Upper lobe of right lung (tissue), 1 donor: ENCODE measurements around the gene FGFBP2. TPM values are rescaled to one million over a fixed set of nuclear protein-coding genes. Genes with fewer than 3 reads are reported as not detected.

ENCODE experiments used
- ATAC-seq: fragments of 200-7000 bp; cut with Tn5 transposase; one replicate; pipeline ENCODE4 v1.9.1; 2020; ENCODE audit warnings: mild to moderate bottlenecking, moderate library complexity
- DNase-seq: peaks from one replicate; pipeline ENCODE4 v3.0.0-alpha.2; 2020
- H3K27ac ChIP-seq: fragments of 200-600 bp; one replicate; pipeline ENCODE4 v1.8.0; 2022
- H3K27me3 ChIP-seq: fragments of 200-600 bp; one replicate; pipeline ENCODE4 v1.8.0; 2022; ENCODE audit warnings: mild to moderate bottlenecking
- H3K36me3 ChIP-seq: fragments of 200-600 bp; one replicate; pipeline ENCODE4 v1.8.0; 2022
- H3K4me1 ChIP-seq: fragments of 200-600 bp; one replicate; pipeline ENCODE4 v1.8.0; 2022
- H3K4me3 ChIP-seq: fragments of 200-600 bp; one replicate; pipeline ENCODE4 v1.8.0; 2022; ENCODE audit warnings: mild to moderate bottlenecking
- H3K9me3 ChIP-seq: fragments of 200-600 bp; one replicate; pipeline ENCODE4 v1.8.0; 2022
- intact Hi-C: fragments of 100-400 bp; cut with DNase I; formaldehyde crosslinking; loops from one replicate; pipeline ENCODE4 v1.11.0; 2022
- total RNA-seq: library from RNA; stranded (reverse); fragmentation: NEBNext Ultra II Directional; extraction: Animal tissue kit (Norgen Biotek cat#: 25700); gene quantifications from one replicate; pipeline ENCODE4 v1.2.1, GENCODE V29; 2021
- TF ChIP-seq, protein P1 (sequence below): fragments of 200-600 bp; IDR thresholded peaks from one replicate; pipeline ENCODE4 v1.8.0; 2022; ENCODE audit warnings: antibody characterized with exemption
- donor health status: DM: no; HTN: yes; CAD: no; lungs with severe emphysema.

Gene FGFBP2
- total RNA-seq, 1 donor from 2014 or later: 5.6 TPM

GRCh38 chr4:15944895-15945294 lies 18.1 kb downstream of the FGFBP2 start:
- no peak for ATAC-seq
- no peak overlapping the region for H3K27ac ChIP-seq
- intact Hi-C loops: no loop called here

GRCh38 chr4:15942283-15942682 lies 20.7 kb downstream of the FGFBP2 start:
- ATAC-seq (no peak), DNase-seq (no peak)
- TF ChIP-seq, protein P1, sequence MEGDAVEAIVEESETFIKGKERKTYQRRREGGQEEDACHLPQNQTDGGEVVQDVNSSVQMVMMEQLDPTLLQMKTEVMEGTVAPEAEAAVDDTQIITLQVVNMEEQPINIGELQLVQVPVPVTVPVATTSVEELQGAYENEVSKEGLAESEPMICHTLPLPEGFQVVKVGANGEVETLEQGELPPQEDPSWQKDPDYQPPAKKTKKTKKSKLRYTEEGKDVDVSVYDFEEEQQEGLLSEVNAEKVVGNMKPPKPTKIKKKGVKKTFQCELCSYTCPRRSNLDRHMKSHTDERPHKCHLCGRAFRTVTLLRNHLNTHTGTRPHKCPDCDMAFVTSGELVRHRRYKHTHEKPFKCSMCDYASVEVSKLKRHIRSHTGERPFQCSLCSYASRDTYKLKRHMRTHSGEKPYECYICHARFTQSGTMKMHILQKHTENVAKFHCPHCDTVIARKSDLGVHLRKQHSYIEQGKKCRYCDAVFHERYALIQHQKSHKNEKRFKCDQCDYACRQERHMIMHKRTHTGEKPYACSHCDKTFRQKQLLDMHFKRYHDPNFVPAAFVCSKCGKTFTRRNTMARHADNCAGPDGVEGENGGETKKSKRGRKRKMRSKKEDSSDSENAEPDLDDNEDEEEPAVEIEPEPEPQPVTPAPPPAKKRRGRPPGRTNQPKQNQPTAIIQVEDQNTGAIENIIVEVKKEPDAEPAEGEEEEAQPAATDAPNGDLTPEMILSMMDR: no peak
- no peak overlapping the region for H3K4me3 ChIP-seq
- intact Hi-C loops: no loop called here
- H3K27me3 ChIP-seq: peaks cover 3% of the 10 kb centered on the region
- no peaks in the 10 kb centered on the region for H3K9me3 ChIP-seq
- H3K36me3 ChIP-seq: no peaks in the 10 kb centered on the region
- H3K27ac ChIP-seq: no peak overlapping the region
- no peaks in the 10 kb centered on the region for H3K4me1 ChIP-seq

More at GRCh38 chr4:15944895-15945294, 18.1 kb downstream of the FGFBP2 start:
- DNase-seq: no peak
- H3K4me1 ChIP-seq: no peaks in the 10 kb centered on the region
- TF ChIP-seq, protein P1: no peak
- H3K4me3 ChIP-seq: no peak overlapping the region
- peaks cover 3% of the 10 kb centered on the region for H3K27me3 ChIP-seq
- no peaks in the 10 kb centered on the region for H3K36me3 ChIP-seq
- H3K9me3 ChIP-seq: no peaks in the 10 kb centered on the region

- Histone ChIP-seq H3K36me3 (no peaks in the 10 kb centered on the region), H3K4me3 (no peak within 1 kb of the TSS), H3K27me3 (no peaks in the 10 kb centered on the region), H3K9me3 (no peaks in the 10 kb centered on the region), H3K27ac (no peak within 1 kb of the TSS), H3K4me1 (no peaks in the 10 kb centered on the region)
- TF ChIP-seq, protein P1: no peak
- no peak for ATAC-seq
- no peak for DNase-seq
- intact Hi-C loops: no loop called here
Measured at GRCh38 chr4:15938640-15939039, 24.3 kb downstream of the FGFBP2 start, which contains the start of gene FGFBP1. Gene FGFBP1 (minus strand): TSS chr4:15938740. CDS start chr4:15936632, 2,108 bp downstream.

- H3K4me3 ChIP-seq: no peak overlapping the region
- no peaks in the 10 kb centered on the region for H3K9me3 ChIP-seq
- H3K27me3 ChIP-seq: no peaks in the 10 kb centered on the region
- H3K36me3 ChIP-seq: no peaks in the 10 kb centered on the region
- intact Hi-C loops: no loop called here
- ATAC-seq (peak; percentile 85), DNase-seq (peak; percentile 82)
- no peak overlapping the region for H3K27ac ChIP-seq
- TF ChIP-seq, protein P1: no peak
- H3K4me1 ChIP-seq: no peaks in the 10 kb centered on the region
Measured at GRCh38 chr4:15938182-15938581, 24.8 kb downstream of the FGFBP2 start.

DNA sequence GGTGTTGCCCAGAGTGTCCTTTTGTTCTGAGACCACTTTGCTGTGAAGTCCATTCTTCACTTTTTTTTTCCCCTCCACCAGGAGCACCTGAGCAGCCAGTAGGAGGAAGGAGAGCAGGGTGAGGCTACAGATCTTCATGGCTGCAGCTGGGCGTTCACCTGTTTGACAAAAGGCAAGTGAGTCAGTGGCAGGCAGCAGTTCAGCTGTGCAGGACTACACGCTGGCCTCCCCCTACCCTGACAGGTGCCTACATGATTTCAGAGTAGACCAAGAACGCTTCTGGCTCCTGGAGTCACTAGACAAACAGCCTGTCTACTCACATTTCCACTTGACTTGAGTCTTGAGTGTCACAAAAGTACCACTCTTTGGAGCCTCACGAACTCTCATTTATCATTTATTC lies 26.5 kb downstream of the FGFBP2 start:
- no peak overlapping the region for H3K4me3 ChIP-seq
- TF ChIP-seq, protein P1: no peak
- H3K9me3 ChIP-seq: no peaks in the 10 kb centered on the region
- intact Hi-C loops: no loop called here
- no peak overlapping the region for H3K27ac ChIP-seq
- no peaks in the 10 kb centered on the region for H3K27me3 ChIP-seq
- DNase-seq (no peak), ATAC-seq (peak; percentile 67)
- H3K36me3 ChIP-seq: no peaks in the 10 kb centered on the region
- no peaks in the 10 kb centered on the region for H3K4me1 ChIP-seq
